Uterus (tissue), 2 donors: ENCODE results near the gene HDAC5.
"Not testable (repeated sequence)": the region's sequence is repeated elsewhere in the genome, so short reads cannot be mapped to it uniquely, and the experiment has no call there.

Experiments used
- CTCF ChIP-seq, 4 experiments: fragments of 200-600 bp in 2 of 4; fragments of 450-650 bp in 2 of 4; sonication (generic) in 2 of 4; IDR thresholded peaks; one replicate each; pipeline ENCODE4 v1.5.1; 2016 to 2019; ENCODE audit warnings: antibody characterized with exemption in 4 of 4, mild to moderate bottlenecking in 2 of 4, moderate library complexity in 1 of 4
- POLR2A ChIP-seq, 2 donors: fragments of 450-650 bp; IDR thresholded peaks; one replicate each; pipeline ENCODE4 v1.6.1; 2016; ENCODE audit warnings: antibody characterized with exemption in 2 of 2, mild to moderate bottlenecking in 1 of 2, moderate library complexity in 1 of 2

DNA sequence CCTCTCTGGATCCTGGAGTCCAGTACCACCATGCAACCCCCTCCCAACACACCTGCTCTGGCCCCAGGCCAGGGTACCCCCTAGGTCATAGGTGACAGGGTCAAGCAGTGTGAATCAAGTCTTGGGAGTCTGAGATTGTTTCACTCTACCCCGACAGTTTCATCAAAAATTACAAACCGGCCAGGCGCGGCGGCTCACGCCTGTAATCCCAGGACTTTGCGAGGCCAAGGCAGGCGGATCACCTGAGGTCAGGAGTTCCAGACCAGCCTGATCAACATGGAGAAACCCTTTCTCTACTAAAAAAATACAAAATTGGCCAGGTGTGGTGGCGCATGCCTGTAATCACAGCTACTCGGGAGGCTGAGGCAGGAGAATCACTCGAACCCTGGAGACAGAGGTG lies 3.2 kb downstream of the HDAC5 start:
- TF ChIP-seq CTCF, POLR2A (IDR thresholded peaks at IDR 0.05): not testable (repeated sequence)
